NCI-H187 treated with DMSO at 0.1 percent for 48 hours (cell line): ENCODE measurements around the gene BCAP29.
"Not testable (repeated sequence)": the region's sequence is repeated elsewhere in the genome, so short reads cannot be mapped to it uniquely, and the experiment has no call there.

ENCODE experiments used
- DNase-seq: peaks from one replicate; lab custom pipeline; 2025; lab: John Stamatoyannopoulos, UW

BCAP29 gene

DNA sequence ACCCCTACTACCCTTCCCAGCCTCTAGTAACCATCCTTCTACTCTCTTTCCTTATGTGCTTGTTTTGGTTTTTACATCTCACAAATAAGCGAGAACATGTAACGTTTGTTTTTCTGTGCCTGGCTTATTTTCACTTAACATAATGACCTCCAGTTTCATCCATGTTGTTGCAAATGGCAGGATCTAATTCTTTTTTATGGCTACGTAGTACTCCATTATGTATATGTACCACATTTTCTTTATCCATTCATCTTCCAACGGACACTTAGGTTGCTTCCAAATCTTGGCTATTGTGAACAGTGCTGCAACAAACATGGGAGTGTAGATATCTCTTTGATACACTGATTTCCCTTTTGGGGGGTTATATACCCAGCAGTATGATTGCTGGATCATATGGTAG, 47.0 kb downstream of the BCAP29 start:
- no peak for DNase-seq

DNA sequence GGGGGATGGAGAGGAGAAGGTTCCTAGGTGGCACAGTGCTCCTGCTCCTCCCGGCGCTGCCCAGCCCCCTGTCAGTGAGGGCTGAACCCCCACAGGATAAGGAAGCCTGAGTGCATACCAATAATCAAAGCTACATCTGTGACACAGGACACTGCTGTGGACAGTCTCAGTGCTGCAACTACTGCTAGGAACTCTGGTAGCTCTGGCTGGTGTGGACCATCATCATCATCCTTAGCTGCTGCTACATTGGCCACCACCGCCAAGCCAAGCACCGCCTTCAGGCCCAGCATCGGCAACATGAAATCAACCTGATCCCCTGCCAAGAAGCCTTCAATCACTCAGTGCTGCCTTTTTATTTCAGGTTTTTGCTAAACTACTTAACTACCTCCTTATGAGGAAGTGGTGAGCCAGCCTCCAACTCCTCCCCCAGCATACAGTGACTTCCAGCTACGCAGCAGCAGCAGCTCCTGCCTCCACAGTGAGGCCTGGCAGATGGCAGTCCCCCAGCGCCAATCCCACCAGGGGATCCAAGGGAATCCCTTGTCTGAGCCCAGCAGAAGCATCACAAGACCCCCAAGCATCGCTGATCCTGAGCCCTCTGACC, 48.5 kb downstream of the BCAP29 start:
- no peak for DNase-seq

DNA sequence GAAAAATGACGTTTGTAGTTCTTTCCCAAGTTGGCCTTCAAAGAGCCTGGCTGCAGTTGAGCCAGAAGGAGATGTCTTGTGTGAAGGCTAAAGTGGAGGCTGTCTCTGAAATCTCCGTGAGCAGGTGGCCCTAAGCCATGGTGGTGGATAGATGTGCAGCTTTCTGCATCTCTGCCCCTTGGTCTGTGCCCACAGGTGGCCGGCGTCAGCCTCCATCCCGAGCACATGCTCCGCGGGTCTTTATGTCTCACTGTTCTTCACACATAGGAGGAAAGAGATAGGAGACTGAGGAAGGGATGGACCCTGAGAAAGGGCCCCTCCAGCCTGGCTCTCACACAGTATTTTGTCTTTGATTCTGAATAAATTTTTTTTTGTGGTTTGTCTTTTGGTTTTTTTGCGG, 50.3 kb downstream of the BCAP29 start:
- DNase-seq: no peak

DNA sequence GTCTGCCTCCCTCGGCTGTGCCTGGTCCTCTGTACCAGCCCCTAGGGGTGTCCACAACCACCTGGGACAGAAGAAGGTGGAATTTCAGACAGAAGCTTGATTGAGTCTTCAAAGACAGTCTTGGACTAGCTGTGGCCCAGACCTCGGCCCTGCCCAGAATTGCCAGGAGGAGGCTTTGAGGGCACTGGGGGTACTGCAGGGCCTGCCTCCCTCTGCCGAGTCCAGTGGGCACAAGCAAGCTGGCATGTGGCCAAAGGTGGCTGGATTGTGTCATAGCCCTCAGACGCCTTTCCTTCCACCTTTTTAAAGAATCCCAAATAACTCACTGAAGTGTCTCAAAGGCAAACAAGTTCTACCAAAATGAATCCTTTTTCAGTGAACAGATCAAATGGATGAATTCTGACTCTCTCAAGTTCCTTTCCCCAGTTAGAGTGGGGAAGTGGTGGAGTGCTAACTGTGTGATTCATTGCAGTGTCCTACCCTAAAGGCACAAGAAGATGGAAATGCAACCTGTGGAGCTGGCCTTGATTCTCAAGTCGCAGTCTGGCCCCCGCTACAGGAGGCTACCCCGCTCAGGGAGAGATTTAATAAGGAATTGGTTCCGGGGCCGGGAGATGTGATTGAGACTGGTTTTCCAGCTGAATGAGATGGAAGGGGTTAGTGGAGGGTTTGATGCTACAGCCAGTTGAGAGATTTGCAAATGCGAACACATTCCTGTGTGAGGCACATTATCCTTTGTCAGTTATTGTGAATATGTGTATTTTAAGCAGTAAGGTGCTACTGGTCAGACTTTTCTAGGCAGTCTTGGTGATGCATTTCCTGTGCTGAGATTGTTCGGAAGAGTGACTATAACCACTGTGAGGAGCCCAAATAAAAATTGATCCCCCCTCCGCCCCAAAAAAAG, 51.8 kb downstream of the BCAP29 start:
- no peak for DNase-seq

DNA sequence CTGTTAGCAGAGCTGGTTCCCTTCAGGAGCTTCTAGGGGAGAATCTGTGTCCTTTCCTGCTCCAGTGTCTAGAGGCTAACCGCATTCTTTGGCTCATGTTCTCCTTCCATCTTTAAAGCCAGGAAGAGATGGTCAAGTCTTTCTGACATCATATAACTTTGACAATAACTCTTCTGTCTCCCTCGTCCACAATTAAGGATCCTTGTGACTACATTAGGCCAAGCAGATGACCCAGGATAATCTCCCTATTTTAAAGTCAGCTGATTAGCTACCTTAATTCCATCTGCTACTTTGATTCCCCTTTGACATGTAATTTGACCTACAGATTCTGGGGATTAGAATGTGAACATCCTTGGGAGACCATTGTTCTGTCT, 52.4 kb downstream of the BCAP29 start:
- DNase-seq: no peak

DNA sequence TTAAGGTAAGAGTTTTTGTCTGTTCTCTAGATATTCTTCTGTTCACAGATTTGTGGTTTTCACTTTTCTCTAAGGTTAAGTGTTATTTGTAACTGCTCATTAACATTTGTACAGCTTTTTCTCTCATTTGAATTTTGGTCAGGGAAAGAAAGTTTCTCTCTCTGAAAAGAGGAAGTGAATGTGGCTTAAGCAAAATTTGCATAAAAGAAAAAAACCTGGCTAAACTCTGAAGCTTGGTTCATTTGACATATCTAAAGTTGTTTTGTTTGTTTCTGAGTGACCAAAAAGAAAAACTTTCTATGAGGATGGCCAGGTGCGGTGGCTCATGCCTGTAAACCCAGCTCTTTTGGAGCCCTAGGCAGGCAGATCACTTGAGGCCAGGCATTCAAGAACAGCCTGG, 58.5 kb downstream of the BCAP29 start:
- no peak for DNase-seq

DNA sequence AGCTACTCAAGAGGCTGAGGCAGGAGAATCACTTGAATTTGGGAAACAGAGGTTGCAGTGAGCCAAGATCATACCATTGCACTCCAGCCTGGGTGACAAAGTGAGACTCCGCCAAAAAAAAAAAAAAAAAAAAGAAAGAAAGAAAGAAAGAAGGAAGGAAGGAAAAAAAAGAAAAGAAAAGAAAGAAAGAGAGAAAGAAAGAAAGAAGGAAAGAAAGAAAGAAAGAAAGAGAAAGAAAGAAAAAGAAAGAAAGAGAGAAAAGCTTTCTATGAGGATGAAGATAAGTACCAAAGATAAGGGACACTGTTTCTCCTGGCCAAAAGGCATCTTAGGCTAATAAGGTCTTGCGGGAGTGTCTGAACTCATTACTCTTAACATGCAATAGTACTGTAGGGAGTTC, 59.0 kb downstream of the BCAP29 start:
- DNase-seq: not testable (repeated sequence)

DNA sequence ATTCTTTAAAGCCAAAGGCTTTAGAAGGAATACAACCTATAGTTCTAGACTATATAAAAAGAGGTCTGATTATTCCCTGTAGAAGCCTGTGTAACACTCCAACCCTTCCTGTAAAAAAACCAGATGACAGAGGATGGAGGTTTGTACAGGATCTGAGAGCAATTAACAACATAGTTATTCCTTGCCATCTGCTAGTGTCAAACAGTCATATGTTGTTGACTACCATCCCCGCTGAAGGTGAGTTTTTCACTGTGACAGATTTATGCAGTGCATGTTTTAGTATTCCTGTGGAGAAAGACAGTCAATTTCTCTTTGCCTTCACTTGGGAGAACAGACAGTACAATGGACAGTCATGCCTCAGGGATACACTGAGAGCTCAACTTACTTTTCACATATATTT, 61.6 kb downstream of the BCAP29 start:
- no peak for DNase-seq

DNA sequence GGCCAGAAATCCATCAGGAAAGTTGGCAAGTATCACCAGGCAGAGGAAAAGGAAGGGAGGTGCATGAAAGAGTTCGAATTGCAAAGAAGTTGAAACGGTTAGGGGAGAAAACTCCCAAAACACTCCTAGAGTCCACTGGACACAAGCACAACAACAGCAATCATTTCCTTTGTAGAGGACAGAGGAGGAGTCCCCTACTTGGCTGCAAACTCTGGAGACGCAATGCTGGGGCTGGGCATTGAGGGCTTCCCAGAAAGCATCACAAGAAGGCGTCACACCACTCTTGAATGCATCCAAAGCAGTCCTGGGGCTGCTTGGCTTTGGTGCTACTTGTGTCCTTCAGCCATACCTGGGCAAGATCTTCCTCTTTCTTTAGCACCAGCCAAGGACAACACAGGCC, 62.5 kb downstream of the BCAP29 start:
- DNase-seq: no peak

DNA sequence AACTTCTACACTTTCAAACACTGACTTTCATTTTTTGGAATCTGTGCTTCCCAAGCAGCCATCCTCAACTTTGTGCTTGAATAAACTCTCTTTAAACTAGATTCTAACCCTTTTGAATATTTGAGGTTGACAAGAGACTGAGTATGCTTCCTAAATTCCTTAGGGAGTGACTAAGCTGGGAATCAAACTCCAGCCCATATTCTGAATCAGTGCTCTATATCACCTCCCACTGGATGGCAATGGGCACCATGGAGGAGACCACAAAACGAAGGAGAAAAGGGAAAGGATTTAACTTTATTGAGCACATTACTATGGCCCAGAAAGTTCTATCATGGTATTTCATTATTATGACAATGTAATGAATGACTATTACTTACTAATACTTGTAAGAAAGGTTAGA, 63.4 kb downstream of the BCAP29 start:
- DNase-seq: no peak

DNA sequence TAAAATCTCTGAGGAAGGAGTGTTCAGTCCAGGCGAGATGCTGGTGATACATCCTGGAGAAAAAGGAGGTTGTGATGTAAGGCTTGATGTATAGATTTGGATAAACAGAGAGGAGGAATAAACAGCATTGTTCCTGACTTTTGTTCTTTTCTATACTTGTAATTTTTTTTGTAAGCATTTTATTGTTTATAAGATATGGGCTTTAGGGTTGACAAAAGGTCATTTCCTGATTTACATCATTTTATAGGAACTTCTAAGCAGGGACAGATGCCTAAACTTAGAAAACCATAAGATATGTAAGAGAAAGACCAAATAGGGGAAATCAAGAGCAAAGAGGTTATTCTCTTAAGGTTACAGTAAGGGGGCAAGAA, 63.9 kb downstream of the BCAP29 start:
- no peak for DNase-seq

DNA sequence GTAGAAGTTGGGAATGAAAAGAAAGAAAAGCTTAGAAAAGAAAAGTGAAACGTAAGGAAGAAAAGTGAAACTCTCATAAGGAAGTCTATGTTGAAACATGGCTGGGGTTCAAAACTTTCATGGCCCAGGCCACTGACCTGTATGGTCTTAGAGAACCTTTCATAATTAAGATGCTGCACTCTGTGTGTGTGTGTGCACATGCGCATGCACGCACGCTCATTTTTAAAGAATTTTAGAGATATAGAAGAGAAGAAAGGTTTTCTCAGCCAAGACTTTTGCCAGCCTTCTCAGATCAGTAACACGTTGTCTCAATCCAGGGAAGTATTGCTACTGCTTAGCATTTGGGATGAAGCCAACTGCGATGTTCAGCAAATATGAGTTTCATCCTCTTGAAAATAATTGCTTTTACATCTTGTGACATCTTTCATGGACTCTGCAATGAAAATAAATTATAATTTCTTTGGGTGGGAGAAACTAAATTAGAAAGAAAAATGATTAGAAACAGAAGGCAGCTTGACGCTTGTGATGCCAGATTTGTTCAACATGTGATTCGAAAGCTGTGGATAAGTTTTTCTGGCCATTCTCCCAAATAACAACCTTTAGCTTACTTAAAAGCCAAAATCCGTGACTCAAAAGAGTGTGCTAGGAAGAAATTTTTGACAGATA, 64.4 kb downstream of the BCAP29 start:
- DNase-seq: no peak

DNA sequence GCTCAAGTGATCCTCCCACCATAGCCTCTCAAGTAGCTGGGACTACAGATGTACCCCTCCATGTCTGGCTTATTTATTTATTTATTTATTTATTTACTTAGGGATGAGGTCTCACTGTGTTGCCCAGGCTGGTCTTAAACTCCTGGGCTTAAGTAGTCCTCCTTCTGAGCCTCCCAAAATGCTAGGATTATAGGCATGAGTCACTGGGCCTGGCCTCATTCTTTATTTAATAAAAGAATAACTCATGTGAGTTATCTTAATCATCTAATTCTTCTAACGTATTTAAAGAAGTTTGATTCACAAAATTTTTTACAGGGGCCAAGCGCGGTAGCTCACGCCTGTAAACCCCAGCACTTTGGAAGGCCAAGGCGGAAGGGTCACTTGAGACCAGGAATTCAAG, 72.6 kb downstream of the BCAP29 start:
- DNase-seq: no peak

DNA sequence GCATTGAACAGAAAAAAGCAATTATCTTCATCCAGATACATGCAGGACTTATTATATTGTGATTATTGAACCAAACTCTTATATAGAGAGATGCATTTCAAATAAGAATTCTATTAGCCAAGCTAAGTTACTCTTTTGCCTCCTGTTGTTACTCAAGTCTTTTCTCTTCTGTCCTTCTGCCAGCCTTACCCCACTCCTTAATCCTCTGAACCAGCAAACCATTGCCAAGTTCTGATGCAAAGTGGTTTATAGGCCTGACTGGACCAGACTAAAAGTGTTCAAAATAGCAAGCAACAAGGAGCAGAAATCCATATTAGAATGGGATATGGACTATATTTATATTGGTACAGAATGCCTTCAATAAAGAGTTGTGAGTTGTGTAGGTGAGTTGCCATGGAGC, 78.4 kb downstream of the BCAP29 start:
- DNase-seq: no peak

DNA sequence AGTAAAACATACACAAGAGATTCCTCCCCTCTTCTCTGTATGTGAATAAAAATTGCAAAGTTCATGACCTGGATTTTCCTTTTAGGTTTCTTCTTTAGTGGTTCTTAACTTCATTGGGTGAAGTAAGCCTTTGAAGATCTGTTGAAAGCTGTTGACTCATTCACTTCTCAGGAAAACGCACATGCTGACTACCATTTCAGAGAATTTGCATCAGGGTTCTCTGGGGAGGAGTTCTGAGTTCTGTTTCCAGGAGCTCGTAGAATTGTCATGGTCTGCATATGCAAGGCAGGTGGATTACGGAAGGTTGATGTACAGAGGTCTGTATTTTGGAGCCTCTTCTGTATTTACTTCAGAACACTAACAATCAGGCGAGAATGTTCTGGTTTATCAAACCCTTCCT, 79.6 kb downstream of the BCAP29 start:
- no peak for DNase-seq

DNA sequence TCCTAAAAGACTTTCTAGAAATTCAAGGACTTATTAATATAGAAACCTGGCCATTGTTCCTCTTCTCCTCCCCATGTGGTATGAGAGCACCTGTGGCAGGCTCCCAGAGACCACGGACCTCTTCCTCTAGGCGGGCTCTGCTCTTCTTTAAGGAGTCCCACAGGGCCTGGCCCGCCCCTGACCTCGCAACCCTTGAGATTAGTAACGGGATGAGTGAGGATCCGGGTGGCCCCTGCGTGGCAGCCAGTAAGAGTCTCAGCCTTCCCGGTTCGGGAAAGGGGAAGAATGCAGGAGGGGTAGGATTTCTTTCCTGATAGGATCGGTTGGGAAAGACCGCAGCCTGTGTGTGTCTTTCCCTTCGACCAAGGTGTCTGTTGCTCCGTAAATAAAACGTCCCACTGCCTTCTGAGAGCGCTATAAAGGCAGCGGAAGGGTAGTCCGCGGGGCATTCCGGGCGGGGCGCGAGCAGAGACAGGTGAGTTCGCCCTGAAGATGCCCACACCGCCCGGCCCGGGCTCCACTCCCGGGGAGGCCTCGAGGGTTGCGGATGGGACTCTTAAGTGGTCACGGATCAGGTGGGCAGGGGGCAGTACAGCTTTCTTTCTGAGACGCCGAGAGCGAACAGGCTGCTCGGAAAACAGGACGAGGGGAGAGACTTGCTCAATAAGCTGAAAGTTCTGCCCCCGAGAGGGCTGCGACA, 80.5 kb downstream of the BCAP29 start, which contains the start of gene SLC26A4:
SLC26A4 (plus strand) TSS at position 448 of the 700 bp plus-strand sequence. CDS start 814 bp downstream, outside the sequence.
- no peak for DNase-seq

DNA sequence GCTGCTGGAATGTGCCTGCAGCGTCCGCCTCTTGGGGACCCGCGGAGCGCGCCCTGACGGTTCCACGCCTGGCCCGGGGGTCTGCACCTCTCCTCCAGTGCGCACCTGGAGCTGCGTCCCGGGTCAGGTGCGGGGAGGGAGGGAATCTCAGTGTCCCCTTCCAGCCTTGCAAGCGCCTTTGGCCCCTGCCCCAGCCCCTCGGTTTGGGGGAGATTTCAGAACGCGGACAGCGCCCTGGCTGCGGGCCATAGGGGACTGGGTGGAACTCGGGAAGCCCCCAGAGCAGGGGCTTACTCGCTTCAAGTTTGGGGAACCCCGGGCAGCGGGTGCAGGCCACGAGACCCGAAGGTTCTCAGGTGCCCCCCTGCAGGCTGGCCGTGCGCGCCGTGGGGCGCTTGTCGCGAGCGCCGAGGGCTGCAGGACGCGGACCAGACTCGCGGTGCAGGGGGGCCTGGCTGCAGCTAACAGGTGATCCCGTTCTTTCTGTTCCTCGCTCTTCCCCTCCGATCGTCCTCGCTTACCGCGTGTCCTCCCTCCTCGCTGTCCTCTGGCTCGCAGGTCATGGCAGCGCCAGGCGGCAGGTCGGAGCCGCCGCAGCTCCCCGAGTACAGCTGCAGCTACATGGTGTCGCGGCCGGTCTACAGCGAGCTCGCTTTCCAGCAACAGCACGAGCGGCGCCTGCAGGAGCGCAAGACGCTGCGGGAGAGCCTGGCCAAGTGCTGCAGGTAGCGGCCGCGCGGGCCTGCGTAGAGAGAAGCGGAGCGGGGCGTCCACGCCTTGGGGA, 81.2 kb downstream of the BCAP29 start:
- no peak for DNase-seq

DNA sequence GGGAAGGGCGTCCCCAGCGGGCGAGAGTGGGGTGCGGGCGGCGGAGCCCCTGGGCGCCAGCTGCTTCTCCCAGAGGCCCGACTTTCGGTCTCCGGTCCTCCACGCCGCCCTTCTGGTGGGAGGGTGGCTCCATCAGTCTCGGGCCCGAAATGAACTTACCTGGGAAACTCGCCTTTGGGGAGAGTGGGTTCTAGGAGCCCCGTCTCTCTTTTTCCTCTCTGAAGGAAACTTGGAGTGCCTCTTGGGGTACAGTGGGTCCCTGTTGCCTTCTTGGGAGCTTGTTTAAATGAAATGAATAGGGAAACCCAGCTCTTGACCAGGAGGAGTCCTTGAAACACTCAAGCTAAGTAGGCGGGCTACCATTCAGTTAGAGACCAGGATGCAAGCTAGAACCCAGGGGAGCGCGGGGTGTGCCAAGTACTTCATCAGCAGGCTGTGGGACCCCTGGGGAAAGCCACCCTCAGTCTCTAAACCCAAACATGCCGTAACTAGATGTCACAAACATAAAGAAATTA, 81.9 kb downstream of the BCAP29 start:
- no peak for DNase-seq

DNA sequence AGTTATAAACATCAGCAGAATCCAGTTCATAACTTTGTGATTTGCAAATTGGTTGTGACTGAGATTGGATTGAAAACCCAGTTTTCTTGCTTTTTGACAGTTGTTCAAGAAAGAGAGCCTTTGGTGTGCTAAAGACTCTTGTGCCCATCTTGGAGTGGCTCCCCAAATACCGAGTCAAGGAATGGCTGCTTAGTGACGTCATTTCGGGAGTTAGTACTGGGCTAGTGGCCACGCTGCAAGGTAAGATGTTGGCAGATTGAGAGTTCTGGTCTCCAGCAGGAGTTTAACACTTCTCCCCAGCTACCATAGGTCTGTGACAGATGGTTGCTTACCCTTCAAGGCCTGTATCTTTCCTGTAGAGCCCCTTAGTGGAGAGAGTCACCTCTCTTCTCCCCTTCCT, 83.2 kb downstream of the BCAP29 start:
- DNase-seq: no peak

DNA sequence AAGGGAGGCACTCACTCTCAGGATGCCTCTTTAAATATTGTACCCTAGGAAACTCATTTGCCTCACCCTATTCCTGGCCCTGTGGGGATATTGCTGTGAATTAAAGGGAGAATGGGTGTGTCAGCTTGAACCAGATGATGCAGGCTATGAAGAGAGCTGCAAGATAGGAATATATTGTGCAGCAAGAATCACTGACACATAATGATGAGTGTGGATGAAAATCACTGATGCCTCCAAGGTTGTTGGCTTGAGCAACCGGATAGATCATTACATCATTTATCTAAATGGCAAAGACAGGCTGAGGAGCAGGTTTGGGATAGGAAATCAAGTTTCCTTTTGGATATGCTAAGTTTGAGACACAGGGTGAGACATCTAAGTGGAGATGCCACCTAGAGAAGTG, 86.7 kb downstream of the BCAP29 start:
- DNase-seq: no peak

DNA sequence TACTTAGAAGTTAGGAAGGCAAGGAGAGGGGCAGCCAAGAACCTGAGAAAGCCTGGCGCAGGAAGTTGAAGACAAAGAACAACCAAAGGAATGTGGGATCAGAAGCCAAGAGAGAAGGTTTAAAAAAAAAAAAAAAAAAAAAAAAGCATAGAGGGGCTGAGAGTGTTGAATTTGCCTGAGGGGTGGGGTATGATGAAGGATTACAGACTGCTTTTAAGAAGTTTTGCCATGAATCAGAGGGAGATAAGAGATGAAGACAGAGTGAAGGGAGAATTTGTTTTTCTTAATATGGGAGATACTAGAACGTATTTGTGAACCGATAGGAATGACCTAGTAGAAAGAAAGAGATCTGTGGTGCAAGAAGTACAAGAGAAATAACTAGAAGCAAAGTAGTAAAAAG, 87.3 kb downstream of the BCAP29 start:
- DNase-seq: no peak

DNA sequence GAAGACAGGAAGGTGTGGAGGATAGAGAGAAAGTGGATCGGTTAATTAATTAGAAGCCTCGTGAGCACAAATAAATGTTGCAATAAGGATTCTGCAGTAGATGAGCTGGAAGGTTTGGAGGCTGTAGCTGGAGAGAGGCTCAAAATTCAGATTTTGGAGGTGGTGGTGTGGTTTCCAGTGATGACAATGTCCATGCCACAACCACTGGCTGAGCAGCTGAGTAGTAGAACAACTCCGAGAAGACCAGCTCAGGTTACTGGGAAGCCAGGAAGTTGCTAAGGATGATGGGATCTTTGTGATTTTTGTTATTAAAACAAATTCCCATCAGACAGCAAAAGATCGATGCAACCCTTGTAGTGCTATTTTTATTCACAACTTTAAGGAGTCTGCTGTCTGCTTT, 88.2 kb downstream of the BCAP29 start:
- DNase-seq: no peak
